IMR-90 (cell line): Measurements from ENCODE around the gene BCAS3.

Experiments
- CEBPB ChIP-seq: IDR thresholded peaks from 2 replicates; pipeline ENCODE4 v1.6.1; 2012; ENCODE audit warnings: low read depth, low read length, improper control_type of control experiment
- CHD1 ChIP-seq: IDR thresholded peaks from 2 replicates; pipeline ENCODE4 v1.6.1; 2012; ENCODE audit warnings: low read depth, low read length, improper control_type of control experiment
- MAFK ChIP-seq: IDR thresholded peaks from 2 replicates; pipeline ENCODE4 v1.6.1; 2012; ENCODE audit warnings: low read depth, low read length, improper control_type of control experiment
- POLR2A ChIP-seq: IDR thresholded peaks from 2 replicates; pipeline ENCODE4 v1.6.1; 2012; ENCODE audit warnings: mild to moderate bottlenecking, low read depth, low read length
- RCOR1 ChIP-seq: IDR thresholded peaks from 2 replicates; pipeline ENCODE4 v1.6.1; 2012; ENCODE audit warnings: mild to moderate bottlenecking, low read length, improper control_type of control experiment; ENCODE audit not compliant: insufficient replicate concordance
- RFX5 ChIP-seq: IDR thresholded peaks from 2 replicates; pipeline ENCODE4 v1.8.0; 2012; ENCODE audit warnings: low read depth, mild to moderate bottlenecking, low read length, moderate library complexity
- TF ChIP-seq, protein P1 (sequence below): conservative IDR thresholded peaks from 2 replicates; pipeline ENCODE4 v1.5.1; 2012; ENCODE audit warnings: mild to moderate bottlenecking, low read depth, low read length, improper control_type of control experiment
- TF ChIP-seq, protein P2 (sequence below): fragments of 150-350 bp; IDR thresholded peaks from 2 replicates; pipeline ENCODE4 v1.6.1; 2016; ENCODE audit warnings: low read depth, mild to moderate bottlenecking, low read length, moderate library complexity, borderline replicate concordance
- TF ChIP-seq, protein P3 (sequence below): fragments of 150-350 bp; IDR thresholded peaks from 2 replicates; pipeline ENCODE4 v1.6.1; 2017; ENCODE audit warnings: mild to moderate bottlenecking, antibody characterized with exemption, low read length, low read depth

DNA sequence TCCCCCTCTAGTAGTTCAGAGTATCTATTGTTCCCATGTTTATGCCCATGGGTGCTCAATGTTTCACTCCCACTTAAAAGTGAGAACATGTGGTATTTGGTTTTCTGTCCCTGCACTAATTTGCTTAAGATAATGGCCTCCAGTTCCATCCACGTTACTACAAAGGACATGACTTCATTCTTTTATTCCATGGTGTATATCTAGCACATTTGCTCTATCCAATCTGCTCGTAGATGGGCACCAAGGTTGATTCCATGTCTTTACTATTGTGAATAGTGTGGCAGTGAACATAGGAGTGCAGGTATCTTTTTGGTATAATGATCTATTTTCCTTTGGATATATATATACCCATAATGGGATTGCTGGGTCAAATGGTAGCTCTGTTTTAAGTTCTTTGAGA lies 552.8 kb downstream of the BCAS3 start:
- TF ChIP-seq, protein P1, sequence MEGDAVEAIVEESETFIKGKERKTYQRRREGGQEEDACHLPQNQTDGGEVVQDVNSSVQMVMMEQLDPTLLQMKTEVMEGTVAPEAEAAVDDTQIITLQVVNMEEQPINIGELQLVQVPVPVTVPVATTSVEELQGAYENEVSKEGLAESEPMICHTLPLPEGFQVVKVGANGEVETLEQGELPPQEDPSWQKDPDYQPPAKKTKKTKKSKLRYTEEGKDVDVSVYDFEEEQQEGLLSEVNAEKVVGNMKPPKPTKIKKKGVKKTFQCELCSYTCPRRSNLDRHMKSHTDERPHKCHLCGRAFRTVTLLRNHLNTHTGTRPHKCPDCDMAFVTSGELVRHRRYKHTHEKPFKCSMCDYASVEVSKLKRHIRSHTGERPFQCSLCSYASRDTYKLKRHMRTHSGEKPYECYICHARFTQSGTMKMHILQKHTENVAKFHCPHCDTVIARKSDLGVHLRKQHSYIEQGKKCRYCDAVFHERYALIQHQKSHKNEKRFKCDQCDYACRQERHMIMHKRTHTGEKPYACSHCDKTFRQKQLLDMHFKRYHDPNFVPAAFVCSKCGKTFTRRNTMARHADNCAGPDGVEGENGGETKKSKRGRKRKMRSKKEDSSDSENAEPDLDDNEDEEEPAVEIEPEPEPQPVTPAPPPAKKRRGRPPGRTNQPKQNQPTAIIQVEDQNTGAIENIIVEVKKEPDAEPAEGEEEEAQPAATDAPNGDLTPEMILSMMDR = no peak
- TF ChIP-seq RFX5 (no peak), POLR2A (no peak), CHD1 (no peak), RCOR1 (no peak), MAFK (no peak), CEBPB (no peak)
- TF ChIP-seq, protein P2, sequence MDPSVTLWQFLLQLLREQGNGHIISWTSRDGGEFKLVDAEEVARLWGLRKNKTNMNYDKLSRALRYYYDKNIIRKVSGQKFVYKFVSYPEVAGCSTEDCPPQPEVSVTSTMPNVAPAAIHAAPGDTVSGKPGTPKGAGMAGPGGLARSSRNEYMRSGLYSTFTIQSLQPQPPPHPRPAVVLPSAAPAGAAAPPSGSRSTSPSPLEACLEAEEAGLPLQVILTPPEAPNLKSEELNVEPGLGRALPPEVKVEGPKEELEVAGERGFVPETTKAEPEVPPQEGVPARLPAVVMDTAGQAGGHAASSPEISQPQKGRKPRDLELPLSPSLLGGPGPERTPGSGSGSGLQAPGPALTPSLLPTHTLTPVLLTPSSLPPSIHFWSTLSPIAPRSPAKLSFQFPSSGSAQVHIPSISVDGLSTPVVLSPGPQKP = no peak
- TF ChIP-seq, protein P3, sequence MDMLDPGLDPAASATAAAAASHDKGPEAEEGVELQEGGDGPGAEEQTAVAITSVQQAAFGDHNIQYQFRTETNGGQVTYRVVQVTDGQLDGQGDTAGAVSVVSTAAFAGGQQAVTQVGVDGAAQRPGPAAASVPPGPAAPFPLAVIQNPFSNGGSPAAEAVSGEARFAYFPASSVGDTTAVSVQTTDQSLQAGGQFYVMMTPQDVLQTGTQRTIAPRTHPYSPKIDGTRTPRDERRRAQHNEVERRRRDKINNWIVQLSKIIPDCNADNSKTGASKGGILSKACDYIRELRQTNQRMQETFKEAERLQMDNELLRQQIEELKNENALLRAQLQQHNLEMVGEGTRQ = no peak
